ENCODE data around the gene GPC6. TPM values are rescaled to one million over a fixed set of nuclear protein-coding genes. Genes with fewer than 3 reads are reported as not detected.

The GPC6 gene
- total and polyA plus RNA-seq, 2 experiments from 2014 or later: 14.4 to 20.8 TPM

GRCh38 chr13:94256721-94257120 lies 1030.1 kb downstream of the GPC6 start:
- Histone ChIP-seq H3K36me3 (ENCODE audit: low read depth) (no peaks in the 10 kb centered on the region), H3K4me1 (ENCODE audit: insufficient read depth) (peaks cover 5% of the 10 kb centered on the region; the same call in 1 of the 2 replicates), H3K4me3 (no peak overlapping the region), H4K20me1 (ENCODE audit: insufficient read depth) (no peaks in the 10 kb centered on the region), H3K9ac (no peak overlapping the region), H3K4me2 (ENCODE audit: unreplicated experiment) (no peak overlapping the region), H3K9me2 (ENCODE audit: insufficient read depth) (0 out of 2 replicates have a peak, but pooled peaks cover 6% of the 10 kb centered on the region), H3K9me3 (ENCODE audit: low read depth) (no peaks in the 10 kb centered on the region), H3K27ac (no peak overlapping the region), H3F3A (ENCODE audit: insufficient read depth) (no peaks in the 10 kb centered on the region), H3K79me2 (ENCODE audit: insufficient read depth) (no peaks in the 10 kb centered on the region), H2AFZ (no peak overlapping the region), H3K27me3 (replicated peaks; ENCODE audit: insufficient read depth) (no peaks in the 10 kb centered on the region)
- TF ChIP-seq EZH2phosphoT487 (IDR thresholded peaks at IDR 0.05; ENCODE audit: insufficient read depth, low read depth): no peak
- no peak for TF ChIP-seq EZH2 (IDR thresholded peaks at IDR 0.05; ENCODE audit: insufficient read depth, poor library complexity, severe bottlenecking)
- 95 to 98% methylated on average over 1 of the region's 1 CpG for WGBS, 2 experiments (ENCODE audit: low coverage in 1 of 2, low lambda C conversion rate in 2 of 2, missing lambda C conversion rate in 2 of 2)
- in situ Hi-C loops (cut with MboI): no loop called here
- DNase-seq: no peak

GRCh38 chr13:94259984-94260383 lies 1033.4 kb downstream of the GPC6 start:
- no peaks in the 10 kb centered on the region for H3K4me1 ChIP-seq (ENCODE audit: insufficient read depth)
- H3K27ac ChIP-seq: no peak overlapping the region
- no peak overlapping the region for H3K4me3 ChIP-seq
- TF ChIP-seq EZH2phosphoT487 (IDR thresholded peaks at IDR 0.05; ENCODE audit: insufficient read depth, low read depth) (no peak), EZH2 (IDR thresholded peaks at IDR 0.05; ENCODE audit: insufficient read depth, poor library complexity, severe bottlenecking) (no peak)
- H3K9ac ChIP-seq: no peak overlapping the region
- in situ Hi-C loops (cut with MboI): no loop called here
- no peak for DNase-seq
- H3K36me3 ChIP-seq (ENCODE audit: low read depth): no peaks in the 10 kb centered on the region
- no peaks in the 10 kb centered on the region for H3K9me3 ChIP-seq (ENCODE audit: low read depth)
- H3K79me2 ChIP-seq (ENCODE audit: insufficient read depth): no peaks in the 10 kb centered on the region
- H3K4me2 ChIP-seq (ENCODE audit: unreplicated experiment): no peak overlapping the region
- 0 out of 2 replicates have a peak, but pooled peaks cover 6% of the 10 kb centered on the region for H3K9me2 ChIP-seq (ENCODE audit: insufficient read depth)
- no peaks in the 10 kb centered on the region for H4K20me1 ChIP-seq (ENCODE audit: insufficient read depth)
- WGBS, 2 experiments (ENCODE audit: low coverage in 1 of 2, low lambda C conversion rate in 2 of 2, missing lambda C conversion rate in 2 of 2): 90 to 93% methylated on average over 1 of the region's 1 CpG
- H2AFZ ChIP-seq: no peak overlapping the region
- H3F3A ChIP-seq (ENCODE audit: insufficient read depth): no peaks in the 10 kb centered on the region
- no peaks in the 10 kb centered on the region for H3K27me3 ChIP-seq (replicated peaks; ENCODE audit: insufficient read depth)

GRCh38 chr13:94261163-94261562 lies 1034.6 kb downstream of the GPC6 start:
- no peaks in the 10 kb centered on the region for H3F3A ChIP-seq (ENCODE audit: insufficient read depth)
- no peaks in the 10 kb centered on the region for H3K36me3 ChIP-seq (ENCODE audit: low read depth)
- H3K4me2 ChIP-seq (ENCODE audit: unreplicated experiment): no peak overlapping the region
- no peaks in the 10 kb centered on the region for H3K79me2 ChIP-seq (ENCODE audit: insufficient read depth)
- H3K27me3 ChIP-seq (replicated peaks; ENCODE audit: insufficient read depth): no peaks in the 10 kb centered on the region
- H3K4me3 ChIP-seq: no peak overlapping the region
- no peaks in the 10 kb centered on the region for H4K20me1 ChIP-seq (ENCODE audit: insufficient read depth)
- no peaks in the 10 kb centered on the region for H3K9me3 ChIP-seq (ENCODE audit: low read depth)
- no peak overlapping the region for H3K9ac ChIP-seq
- 0 out of 2 replicates have a peak, but pooled peaks cover 6% of the 10 kb centered on the region for H3K9me2 ChIP-seq (ENCODE audit: insufficient read depth)
- H3K4me1 ChIP-seq (ENCODE audit: insufficient read depth): no peaks in the 10 kb centered on the region
- H3K27ac ChIP-seq: no peak overlapping the region
- no peak for TF ChIP-seq EZH2phosphoT487 (IDR thresholded peaks at IDR 0.05; ENCODE audit: insufficient read depth, low read depth)
- no peak overlapping the region for H2AFZ ChIP-seq
- no peak for DNase-seq
- in situ Hi-C loops (cut with MboI): no loop called here
- 96 to 98% methylated on average over 3 of the region's 3 CpGs for WGBS, 2 experiments (ENCODE audit: low coverage in 1 of 2, low lambda C conversion rate in 2 of 2, missing lambda C conversion rate in 2 of 2)

GRCh38 chr13:94263038-94263437 lies 1036.4 kb downstream of the GPC6 start:
- no peak for TF ChIP-seq EZH2 (IDR thresholded peaks at IDR 0.05; ENCODE audit: insufficient read depth, poor library complexity, severe bottlenecking)
- no peak for TF ChIP-seq EZH2phosphoT487 (IDR thresholded peaks at IDR 0.05; ENCODE audit: insufficient read depth, low read depth)
- WGBS, 2 experiments (ENCODE audit: low coverage in 1 of 2, low lambda C conversion rate in 2 of 2, missing lambda C conversion rate in 2 of 2): 97 to 98% methylated on average over 3 of the region's 3 CpGs

More at GRCh38 chr13:94263038-94263437, 1036.4 kb downstream of the GPC6 start:
- Histone ChIP-seq H4K20me1 (ENCODE audit: insufficient read depth) (no peaks in the 10 kb centered on the region), H3K27ac (no peak overlapping the region), H2AFZ (no peak overlapping the region), H3K9me3 (ENCODE audit: low read depth) (no peaks in the 10 kb centered on the region), H3K4me3 (no peak overlapping the region), H3K36me3 (ENCODE audit: low read depth) (no peaks in the 10 kb centered on the region), H3K9me2 (ENCODE audit: insufficient read depth) (0 out of 2 replicates have a peak, but pooled peaks cover 6% of the 10 kb centered on the region), H3K4me2 (ENCODE audit: unreplicated experiment) (no peak overlapping the region), H3K27me3 (replicated peaks; ENCODE audit: insufficient read depth) (no peaks in the 10 kb centered on the region), H3K79me2 (ENCODE audit: insufficient read depth) (no peaks in the 10 kb centered on the region), H3K9ac (no peak overlapping the region), H3F3A (ENCODE audit: insufficient read depth) (no peaks in the 10 kb centered on the region), H3K4me1 (ENCODE audit: insufficient read depth) (no peaks in the 10 kb centered on the region)
- no peak for DNase-seq
- in situ Hi-C loops (cut with MboI): no loop called here

Measured in GM23248 (cell line).